Measurements from ENCODE around the gene LRIT3.

Gene LRIT3

DNA sequence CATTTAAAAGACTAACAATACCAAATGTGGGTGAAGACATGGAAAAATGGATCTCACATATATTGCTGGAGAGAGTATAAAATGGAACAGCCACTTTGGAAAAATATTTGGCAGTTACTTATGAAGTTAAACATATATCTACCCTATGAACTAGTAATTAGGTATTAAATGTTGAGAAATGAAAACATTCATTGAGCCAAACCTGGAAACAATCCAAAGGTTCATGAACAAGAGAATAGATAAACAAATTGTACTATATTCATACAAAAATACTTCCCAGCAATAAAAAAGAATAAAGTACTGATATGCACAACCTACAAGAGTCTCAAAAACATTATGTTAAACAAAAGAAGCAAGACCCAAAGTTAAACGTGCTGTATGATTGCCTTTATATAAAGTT lies 60.8 kb downstream of the LRIT3 start:
- no peak for DNase-seq (ENCODE audit: low read depth, low spot score)
- no peak overlapping the region for H3K4me3 ChIP-seq (ENCODE audit: low read depth, low read length)
- CTCF ChIA-PET = no interaction called here
- POLR2A ChIA-PET = no interaction called here
- TF ChIP-seq, protein P1, sequence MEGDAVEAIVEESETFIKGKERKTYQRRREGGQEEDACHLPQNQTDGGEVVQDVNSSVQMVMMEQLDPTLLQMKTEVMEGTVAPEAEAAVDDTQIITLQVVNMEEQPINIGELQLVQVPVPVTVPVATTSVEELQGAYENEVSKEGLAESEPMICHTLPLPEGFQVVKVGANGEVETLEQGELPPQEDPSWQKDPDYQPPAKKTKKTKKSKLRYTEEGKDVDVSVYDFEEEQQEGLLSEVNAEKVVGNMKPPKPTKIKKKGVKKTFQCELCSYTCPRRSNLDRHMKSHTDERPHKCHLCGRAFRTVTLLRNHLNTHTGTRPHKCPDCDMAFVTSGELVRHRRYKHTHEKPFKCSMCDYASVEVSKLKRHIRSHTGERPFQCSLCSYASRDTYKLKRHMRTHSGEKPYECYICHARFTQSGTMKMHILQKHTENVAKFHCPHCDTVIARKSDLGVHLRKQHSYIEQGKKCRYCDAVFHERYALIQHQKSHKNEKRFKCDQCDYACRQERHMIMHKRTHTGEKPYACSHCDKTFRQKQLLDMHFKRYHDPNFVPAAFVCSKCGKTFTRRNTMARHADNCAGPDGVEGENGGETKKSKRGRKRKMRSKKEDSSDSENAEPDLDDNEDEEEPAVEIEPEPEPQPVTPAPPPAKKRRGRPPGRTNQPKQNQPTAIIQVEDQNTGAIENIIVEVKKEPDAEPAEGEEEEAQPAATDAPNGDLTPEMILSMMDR (IDR thresholded peaks at IDR 0.05; ENCODE audit: insufficient read depth, low read length, missing control alignments) = no peak

DNA sequence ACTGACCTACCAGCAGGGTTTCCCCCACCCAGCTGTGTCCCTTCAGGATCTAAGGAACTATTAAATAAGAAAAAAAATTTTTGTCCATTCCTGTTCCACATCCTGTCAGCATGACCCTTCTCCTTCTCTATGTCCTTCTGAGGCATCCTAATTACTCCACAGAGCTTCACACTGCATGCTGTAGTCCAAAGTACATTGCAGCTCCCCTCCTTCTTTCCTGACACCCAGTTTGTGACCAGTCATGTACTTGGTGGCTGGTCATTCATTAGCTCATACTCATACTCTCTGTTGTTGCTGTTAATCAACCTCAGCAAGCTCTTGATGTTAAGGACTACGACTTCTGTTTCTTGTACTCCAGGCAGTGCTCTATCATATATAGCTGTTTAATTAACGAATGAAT lies 62.3 kb downstream of the LRIT3 start:
- POLR2A ChIA-PET = no interaction called here

DNA sequence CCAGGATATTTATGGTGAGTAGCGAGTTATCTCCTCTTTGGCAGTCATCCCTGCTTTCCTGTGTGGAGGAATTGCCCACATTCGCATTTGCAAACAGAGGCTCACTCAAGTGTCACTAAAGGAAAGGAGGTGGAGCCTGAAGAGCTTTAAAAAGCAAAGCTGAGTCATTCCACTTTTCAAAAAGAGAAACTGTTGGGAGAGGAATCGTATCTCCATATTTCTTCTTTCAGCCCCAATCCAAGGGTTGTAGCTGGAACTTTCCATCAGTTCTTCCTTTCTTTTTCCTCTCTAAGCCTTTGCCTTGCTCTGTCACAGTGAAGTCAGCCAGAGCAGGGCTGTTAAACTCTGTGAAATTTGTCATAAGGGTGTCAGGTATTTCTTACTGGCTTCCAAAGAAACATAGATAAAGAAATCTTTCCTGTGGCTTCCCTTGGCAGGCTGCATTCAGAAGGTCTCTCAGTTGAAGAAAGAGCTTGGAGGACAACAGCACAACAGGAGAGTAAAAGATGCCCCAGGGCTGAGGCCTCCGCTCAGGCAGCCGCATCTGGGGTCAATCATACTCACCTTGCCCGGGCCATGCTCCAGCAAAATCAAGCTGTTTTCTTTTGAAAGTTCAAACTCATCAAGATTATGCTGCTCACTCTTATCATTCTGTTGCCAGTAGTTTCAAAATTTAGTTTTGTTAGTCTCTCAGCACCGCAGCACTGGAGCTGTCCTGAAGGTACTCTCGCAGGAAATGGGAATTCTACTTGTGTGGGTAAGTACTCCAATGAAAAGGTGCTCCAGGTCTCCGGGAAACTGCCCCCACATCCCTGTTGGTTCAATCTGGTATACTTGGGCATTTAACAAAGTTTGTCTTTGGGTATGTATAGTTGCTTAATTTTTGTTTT lies 65.0 kb downstream of the LRIT3 start, which contains the start of gene EGF:
Gene EGF, plus strand, starts transcription at position 178 of the 890 bp plus-strand sequence. Its CDS starts 453 bp downstream, at position 631.
- no peak within 1 kb of the TSS for H3K4me3 ChIP-seq (ENCODE audit: low read depth, low read length)
- ChIA-PET POLR2A (no interaction called here), CTCF (no interaction called here)
- no peak for DNase-seq (ENCODE audit: low read depth, low spot score)
- TF ChIP-seq, protein P1 (IDR thresholded peaks at IDR 0.05; ENCODE audit: insufficient read depth, low read length, missing control alignments) = no peak

More for the DNA sequence above, 62.3 kb downstream of the LRIT3 start:
- no peak for DNase-seq (ENCODE audit: low read depth, low spot score)
- CTCF ChIA-PET = no interaction called here
- TF ChIP-seq, protein P1 (IDR thresholded peaks at IDR 0.05; ENCODE audit: insufficient read depth, low read length, missing control alignments) = no peak
- H3K4me3 ChIP-seq (ENCODE audit: low read depth, low read length) = no peak overlapping the region

DNA sequence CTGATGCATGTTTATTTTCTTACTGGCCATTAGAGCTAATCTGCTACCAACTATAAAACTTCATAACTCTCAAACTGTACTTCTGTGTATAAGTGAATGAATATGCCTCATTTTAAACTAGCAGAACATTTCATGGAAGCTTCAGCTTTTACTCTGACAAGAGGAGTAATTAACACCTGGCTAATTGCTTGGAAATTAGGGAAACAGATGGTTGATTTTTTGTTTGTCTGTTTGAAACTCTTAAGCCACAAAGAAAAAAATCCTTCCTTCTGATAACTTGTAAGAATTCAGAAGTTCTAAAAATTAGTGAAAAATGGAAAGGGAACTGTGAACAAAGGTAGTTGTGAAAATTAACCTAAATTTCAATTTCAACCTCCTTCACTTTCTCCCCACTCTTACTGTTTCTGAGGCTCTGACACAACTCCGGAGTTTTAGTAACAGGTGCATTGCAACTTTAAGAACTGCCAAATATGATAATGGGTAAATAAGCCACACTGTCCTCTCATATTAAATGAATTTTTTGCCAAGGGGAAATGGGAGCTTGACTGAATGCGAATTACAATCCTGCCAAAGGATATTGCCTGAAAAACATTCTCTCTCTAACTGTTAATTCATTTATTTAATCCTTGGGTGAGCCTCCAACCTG lies 65.8 kb downstream of the LRIT3 start:
- H3K4me3 ChIP-seq (ENCODE audit: low read depth, low read length) = no peak overlapping the region
- CTCF ChIA-PET = interaction anchor here (1.6 kb wide), 1 partner anchor 14 kb away, joined by 4 read pairs; no protein-coding TSS in a partner anchor
- POLR2A ChIA-PET = no interaction called here
- no peak for DNase-seq (ENCODE audit: low read depth, low spot score)
- TF ChIP-seq, protein P1 (IDR thresholded peaks at IDR 0.05; ENCODE audit: insufficient read depth, low read length, missing control alignments) = no peak

DNA sequence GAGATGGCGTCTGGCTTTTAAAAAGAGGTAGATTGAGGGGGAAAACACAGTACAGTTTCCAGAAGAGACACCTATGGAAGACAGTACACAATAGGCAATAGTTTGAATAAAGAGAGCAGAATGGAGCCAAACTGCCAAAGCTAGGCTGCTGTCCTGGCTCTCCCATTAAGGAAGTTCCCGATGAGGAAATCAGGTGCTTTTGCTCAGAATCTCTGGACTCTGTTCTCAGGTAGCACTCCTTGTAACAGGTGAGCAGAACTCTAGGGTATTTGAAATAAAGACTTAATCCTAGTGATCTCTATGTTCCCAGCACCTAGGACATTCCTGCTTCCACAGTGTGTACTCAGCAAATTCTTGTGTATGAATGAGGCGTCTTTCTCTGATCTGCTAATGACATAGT lies 66.4 kb downstream of the LRIT3 start:
- CTCF ChIA-PET = interaction anchor here (1.6 kb wide), 1 partner anchor 14 kb away, joined by 4 read pairs; no protein-coding TSS in a partner anchor
- TF ChIP-seq, protein P1 (IDR thresholded peaks at IDR 0.05; ENCODE audit: insufficient read depth, low read length, missing control alignments) = no peak
- no peak overlapping the region for H3K4me3 ChIP-seq (ENCODE audit: low read depth, low read length)
- POLR2A ChIA-PET = no interaction called here
- DNase-seq (ENCODE audit: low read depth, low spot score) = no peak

DNA sequence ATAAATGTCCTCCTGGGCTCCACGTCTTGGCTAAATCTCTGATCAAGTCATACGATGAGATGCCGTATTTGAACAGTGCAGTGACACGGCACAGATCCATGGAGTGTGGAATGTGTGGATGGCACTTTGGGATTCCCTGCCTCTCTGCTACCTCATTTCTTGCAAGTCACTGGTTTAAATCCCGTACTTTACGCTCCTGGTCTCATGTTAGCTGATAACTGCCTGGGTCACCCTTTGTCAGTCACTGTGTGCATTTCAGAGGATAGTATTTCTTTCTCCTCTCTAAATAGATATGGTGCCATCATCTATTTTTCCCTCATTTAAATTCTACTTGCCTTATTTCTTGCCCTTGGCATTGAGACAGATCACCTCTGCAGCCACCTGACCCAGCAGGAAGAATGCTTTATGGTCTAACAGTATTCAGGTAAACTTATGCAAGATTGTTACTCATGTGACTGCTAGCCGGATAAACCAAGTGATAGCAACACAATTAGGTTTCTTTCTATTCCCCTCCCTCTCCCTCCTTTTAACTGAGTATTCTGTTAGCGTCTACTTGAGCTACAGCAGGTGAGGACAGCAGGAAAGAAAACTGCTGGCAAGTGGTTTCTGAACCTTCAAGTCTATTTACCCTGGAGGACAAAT lies 67.6 kb downstream of the LRIT3 start:
- CTCF ChIA-PET = interaction anchor here (1.6 kb wide), 1 partner anchor 13 kb away, joined by 4 read pairs; no protein-coding TSS in a partner anchor
- TF ChIP-seq, protein P1 (IDR thresholded peaks at IDR 0.05; ENCODE audit: insufficient read depth, low read length, missing control alignments) = no peak
- POLR2A ChIA-PET = no interaction called here
- no peak for DNase-seq (ENCODE audit: low read depth, low spot score)
- H3K4me3 ChIP-seq (ENCODE audit: low read depth, low read length) = no peak overlapping the region
